Sigmoid colon (tissue), 7 donors: ENCODE data around the gene METTL22. TPM values are rescaled to one million over a fixed set of nuclear protein-coding genes. Genes with fewer than 3 reads are reported as not detected.
A peak's percentile ranks its signal among the peaks of the same experiment; 100 is the strongest.

Source experiments
- DNase-seq: peaks from one replicate; pipeline ENCODE4 v3.0.0-alpha.2; 2019
- H3K27ac ChIP-seq, 4 donors: fragments of 200-600 bp; sonication (generic); one replicate each; pipeline ENCODE4 v1.5.1; 2016 to 2019; ENCODE audit warnings: mild to moderate bottlenecking in 1 of 4
- H3K27me3 ChIP-seq, 3 donors: fragments of 200-600 bp; sonication (generic); one replicate each; pipeline ENCODE4 v1.5.1; 2019; ENCODE audit warnings: mild to moderate bottlenecking in 1 of 3
- H3K36me3 ChIP-seq, 4 donors: fragments of 200-600 bp; sonication (generic); one replicate each; pipeline ENCODE4 v1.5.1; 2016 to 2019
- H3K4me1 ChIP-seq, 4 donors: fragments of 200-600 bp; sonication (generic); one replicate each; pipeline ENCODE4 v1.5.1; 2017 to 2019
- H3K4me3 ChIP-seq, 4 donors: fragments of 200-600 bp; sonication (generic); one replicate each; pipeline ENCODE4 v1.5.1; 2017 to 2019; ENCODE audit warnings: mild to moderate bottlenecking in 2 of 4, moderate library complexity in 1 of 4
- H3K9me3 ChIP-seq, 4 donors: fragments of 200-600 bp in 3 of 4; sonication (generic) in 3 of 4; one replicate each; pipeline versions ENCODE4 v1.5.1 to v1.6.1; 2013 to 2019
- CTCF ChIP-seq, 4 experiments: fragments of 450-650 bp in 3 of 4; fragments of 200-600 bp in 1 of 4; IDR thresholded peaks; one replicate each; pipeline ENCODE4 v1.5.1; 2016 to 2019; ENCODE audit warnings: antibody characterized with exemption in 4 of 4, mild to moderate bottlenecking in 3 of 4, moderate library complexity in 2 of 4
- EP300 ChIP-seq, 4 donors: sonication (generic); formaldehyde crosslinking; IDR thresholded peaks; one replicate each; pipeline ENCODE4 v1.6.1; 2017; ENCODE audit warnings: antibody characterized with exemption in 4 of 4
- POLR2A ChIP-seq, 2 donors: fragments of 450-650 bp; IDR thresholded peaks; one replicate each; pipeline ENCODE4 v1.6.1; 2016; ENCODE audit warnings: antibody characterized with exemption in 2 of 2, mild to moderate bottlenecking in 2 of 2, moderate library complexity in 2 of 2
- POLR2AphosphoS5 ChIP-seq, 4 donors: sonication (generic); formaldehyde crosslinking; IDR thresholded peaks; one replicate each; pipeline ENCODE4 v1.6.1; 2017; ENCODE audit warnings: antibody characterized with exemption in 4 of 4
- WGBS, 2 donors: extraction: QIAGEN DNeasy Blood & Tissue Kit; methylation state at CpG; one replicate each; pipeline ENCODE4 v1.1.7; 2013; 5-methylcytosine and 5-hydroxymethylcytosine counted together
- intact Hi-C: fragments of 100-400 bp; cut with DNase I; formaldehyde crosslinking; loops from one replicate; pipeline ENCODE4 v1.15.1; 2023
- polyA plus RNA-seq, 3 donors: library from polyadenylated mRNA; stranded (reverse); fragments of 200-250 nt; gene quantifications; one replicate each; pipeline ENCODE4 v1.2.3, GENCODE V29; 2013
- total RNA-seq, 4 donors: library from RNA; depleted of rRNA; stranded (reverse); fragments of >200 nt; gene quantifications; one replicate each; pipeline ENCODE4 v1.1.0, GENCODE V29; 2016
- donor health status: healthy with polysubstance abuse.
- donor health status: Bipolar disorder and iron deficiency.
- donor health status: healthy.

Gene METTL22
- total and polyA plus RNA-seq, 7 donors: 8.6 to 55.1 (median 25.3) TPM

- TF ChIP-seq POLR2AphosphoS5 (IDR thresholded peaks at IDR 0.05): no peak
- no peak for TF ChIP-seq POLR2A (IDR thresholded peaks at IDR 0.05)
- TF ChIP-seq EP300 (IDR thresholded peaks at IDR 0.05): no peak
- TF ChIP-seq CTCF (IDR thresholded peaks at IDR 0.05): no peak
- intact Hi-C loops: no loop called here
- H3K36me3 ChIP-seq: peaks cover 0 to 38% (median 2%) of the 10 kb centered on the region in 4 donors
- no peak overlapping the region for H3K4me3 ChIP-seq
- no peak for DNase-seq
- no peaks in the 10 kb centered on the region for H3K9me3 ChIP-seq
- H3K4me1 ChIP-seq: no peaks in the 10 kb centered on the region
- H3K27ac ChIP-seq: no peak overlapping the region
- WGBS, 2 donors: 92 to 99% methylated on average over 3 of the region's 3 CpGs
- H3K27me3 ChIP-seq: no peaks in the 10 kb centered on the region
These were observed 46.0 kb downstream of the METTL22 start for GRCh38 chr16:8667492-8667891.

- intact Hi-C loops: no loop called here
- 94% methylated on average over 5 of the region's 5 CpGs for WGBS, 2 donors
- no peaks in the 10 kb centered on the region for H3K27me3 ChIP-seq
- H3K27ac ChIP-seq: no peak overlapping the region
- peaks cover 0 to 38% (median 2%) of the 10 kb centered on the region in 4 donors for H3K36me3 ChIP-seq
- TF ChIP-seq POLR2A (IDR thresholded peaks at IDR 0.05) (no peak), CTCF (IDR thresholded peaks at IDR 0.05) (no peak), EP300 (IDR thresholded peaks at IDR 0.05) (no peak), POLR2AphosphoS5 (IDR thresholded peaks at IDR 0.05) (no peak)
- DNase-seq: no peak
- H3K9me3 ChIP-seq: no peaks in the 10 kb centered on the region
- H3K4me3 ChIP-seq: no peak overlapping the region
- no peaks in the 10 kb centered on the region for H3K4me1 ChIP-seq
These were observed 46.6 kb downstream of the METTL22 start for GRCh38 chr16:8668113-8668512.

GRCh38 chr16:8669481-8669880, 48.0 kb downstream of the METTL22 start:
- WGBS, 2 donors: 94 to 95% methylated on average over 1 of the region's 1 CpG
- intact Hi-C loops: no loop called here
- Histone ChIP-seq H3K27ac (no peak overlapping the region), H3K9me3 (no peaks in the 10 kb centered on the region), H3K4me3 (no peak overlapping the region), H3K27me3 (no peaks in the 10 kb centered on the region), H3K4me1 (peaks cover 0 to 6% (median 4%) of the 10 kb centered on the region in 4 donors), H3K36me3 (peaks cover 0 to 30% (median under 1%) of the 10 kb centered on the region in 4 donors)
- TF ChIP-seq POLR2AphosphoS5 (IDR thresholded peaks at IDR 0.05) (no peak), EP300 (IDR thresholded peaks at IDR 0.05) (no peak), POLR2A (IDR thresholded peaks at IDR 0.05) (no peak)
- no peak for DNase-seq

GRCh38 chr16:8670014-8670560, 48.6 kb downstream of the METTL22 start:
- Histone ChIP-seq H3K4me1 (peaks cover 0 to 13% (median 9%) of the 10 kb centered on the region in 4 donors), H3K9me3 (no peaks in the 10 kb centered on the region), H3K36me3 (peaks cover 0 to 24% (median 0%) of the 10 kb centered on the region in 4 donors), H3K27me3 (no peaks in the 10 kb centered on the region), H3K4me3 (no peak overlapping the region), H3K27ac (no peak overlapping the region)
- DNase-seq: no peak
- intact Hi-C loops: loop anchor here (5.0 kb wide), 1 partner anchor 197 kb away; the partner anchor contains the start of gene CARHSP1
- TF ChIP-seq EP300 (IDR thresholded peaks at IDR 0.05): no peak
- TF ChIP-seq POLR2AphosphoS5 (IDR thresholded peaks at IDR 0.05): no peak
- TF ChIP-seq POLR2A (IDR thresholded peaks at IDR 0.05): no peak
- no peak for TF ChIP-seq CTCF (IDR thresholded peaks at IDR 0.05)
- 92% methylated on average over 1 of the region's 1 CpG for WGBS, 2 donors

- 7 to 16% methylated on average over 24 of the region's 24 CpGs for WGBS, 2 donors
- Histone ChIP-seq H3K27ac (peak overlapping the region in 2 of 4 donors; percentile 22 to 45), H3K27me3 (no peaks in the 10 kb centered on the region), H3K36me3 (no peaks in the 10 kb centered on the region), H3K4me3 (peak overlapping the region; percentile 27 to 64 (median 58)), H3K9me3 (no peaks in the 10 kb centered on the region), H3K4me1 (peaks cover 0 to 14% (median 11%) of the 10 kb centered on the region in 4 donors)
- TF ChIP-seq POLR2A (IDR thresholded peaks at IDR 0.05) (no peak), POLR2AphosphoS5 (IDR thresholded peaks at IDR 0.05) (no peak), CTCF (IDR thresholded peaks at IDR 0.05) (no peak)
- intact Hi-C loops: loop anchor here (2.0 to 5.0 kb wide), 2 partner anchors 125 to 193 kb away; partner anchors contain the start of gene CARHSP1
- DNase-seq: peak; percentile 65
These were observed 52.3 kb downstream of the METTL22 start for GRCh38 chr16:8673611-8674412.
